ENCODE measurements around the gene GJB5. TPM values are rescaled to one million over a fixed set of nuclear protein-coding genes. Genes with fewer than 3 reads are reported as not detected.

GJB5 gene
- polyA plus RNA-seq (169 to 244 TPM (median 235 TPM) in 3 replicates), polyA minus RNA-seq (168 to 267 TPM (median 240 TPM) in 3 replicates)
- polyA plus RNA-seq (2011; ENCODE audit: low read depth) = 16.9 TPM
- polyA plus RNA-seq (2011; cell fraction: cytosol; rRNA removed) = 184 and 225 TPM in 2 replicates
- polyA plus RNA-seq (2011; cell fraction: nucleus; rRNA removed) = 188 and 240 TPM in 2 replicates
- polyA plus RNA-seq (2012; ENCODE audit: low replicate concordance) = 127 and 143 TPM in 2 replicates
- 121 TPM for polyA minus RNA-seq (2011; cell fraction: cytosol; rRNA and poly(A)+ RNA removed)
- 61.0 and 79.7 TPM in 2 replicates for polyA minus RNA-seq (2011; cell fraction: nucleus; rRNA and poly(A)+ RNA removed)

DNA sequence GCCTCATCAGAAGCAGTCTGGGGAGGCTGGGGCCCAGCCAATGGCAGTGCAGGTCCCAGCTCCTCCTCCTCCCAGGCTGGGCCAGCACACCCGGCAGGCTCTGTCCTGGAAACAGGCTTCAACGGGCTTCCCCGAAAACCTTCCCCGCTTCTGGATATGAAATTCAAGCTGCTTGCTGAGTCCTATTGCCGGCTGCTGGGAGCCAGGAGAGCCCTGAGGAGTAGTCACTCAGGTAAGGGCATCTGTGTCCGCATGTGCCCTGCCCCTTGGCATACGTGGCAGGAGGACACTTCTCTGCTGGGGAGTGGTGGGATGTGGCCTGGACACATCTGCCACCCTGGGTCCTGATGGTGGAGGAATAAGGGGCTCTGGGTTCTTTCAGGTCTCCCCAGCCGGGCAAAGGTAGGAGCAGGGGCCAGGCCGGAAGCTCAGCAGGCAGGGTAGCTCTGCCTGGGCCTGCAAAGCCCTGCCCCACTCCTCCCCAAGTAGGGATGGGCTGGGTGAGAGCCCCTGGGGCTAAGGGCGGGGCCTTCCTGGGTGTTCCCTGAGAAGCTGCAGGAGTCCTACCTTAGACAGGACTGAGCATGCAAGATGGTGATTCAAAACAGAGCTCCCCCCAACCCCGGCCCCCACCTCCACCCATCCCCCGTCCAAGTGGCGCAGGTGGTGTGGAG is at the start of gene GJB5:
Gene GJB5 (plus strand): TSS at position 84 of the 674 bp plus-strand sequence. CDS start 2,284 bp downstream, outside the sequence.
- Histone ChIP-seq H3K4me1 (ENCODE audit: control insufficient read depth, extremely low read depth, insufficient read depth, low read length) (peaks cover 61% of the 10 kb centered on the region), H3K4me2 (ENCODE audit: control insufficient read depth, extremely low read depth, insufficient read depth, low read depth, low read length) (peak within 1 kb of the TSS; percentile 97), H3K9me1 (ENCODE audit: control insufficient read depth, extremely low read depth, insufficient read depth, low read length) (no peaks in the 10 kb centered on the region), H3K79me2 (ENCODE audit: control insufficient read depth, insufficient read depth, low read length) (peaks cover 42% of the 10 kb centered on the region), H3K27me3 (ENCODE audit: control insufficient read depth, extremely low read depth, insufficient read depth, low read length) (no peaks in the 10 kb centered on the region), H2AFZ (ENCODE audit: control insufficient read depth, low read length) (peak within 1 kb of the TSS; percentile 73), H3K36me3 (ENCODE audit: control insufficient read depth in 2 of 2, extremely low read depth in 1 of 2, insufficient read depth in 2 of 2, low read length in 2 of 2) (peaks cover 16 to 28% of the 10 kb centered on the region in 2 experiments), H3K9me3 (ENCODE audit: control insufficient read depth, low read depth, low read length) (peaks cover 5% of the 10 kb centered on the region), H3K9ac (ENCODE audit: control insufficient read depth, extremely low read depth, insufficient read depth, low read length) (peak within 1 kb of the TSS; percentile 96), H3K4me3 (ENCODE audit: control insufficient read depth in 2 of 3, extremely low read depth in 1 of 3, insufficient read depth in 2 of 3, low read depth in 1 of 3, low read length in 3 of 3) (peak within 1 kb of the TSS; percentile 49 to 94 (median 82)), H4K20me1 (ENCODE audit: control insufficient read depth, extremely low read depth, insufficient read depth, low read length) (no peaks in the 10 kb centered on the region), H3K27ac (ENCODE audit: control insufficient read depth, insufficient read depth, low read length) (peak within 1 kb of the TSS; percentile 98)
- DNase-seq (ENCODE audit: low read depth, low spot score) (peak; percentile 98), FAIRE-seq (peak; percentile 98)
- no peak for TF ChIP-seq EZH2 (IDR thresholded peaks at IDR 0.05; ENCODE audit: low read length)
- TF ChIP-seq, protein P1, sequence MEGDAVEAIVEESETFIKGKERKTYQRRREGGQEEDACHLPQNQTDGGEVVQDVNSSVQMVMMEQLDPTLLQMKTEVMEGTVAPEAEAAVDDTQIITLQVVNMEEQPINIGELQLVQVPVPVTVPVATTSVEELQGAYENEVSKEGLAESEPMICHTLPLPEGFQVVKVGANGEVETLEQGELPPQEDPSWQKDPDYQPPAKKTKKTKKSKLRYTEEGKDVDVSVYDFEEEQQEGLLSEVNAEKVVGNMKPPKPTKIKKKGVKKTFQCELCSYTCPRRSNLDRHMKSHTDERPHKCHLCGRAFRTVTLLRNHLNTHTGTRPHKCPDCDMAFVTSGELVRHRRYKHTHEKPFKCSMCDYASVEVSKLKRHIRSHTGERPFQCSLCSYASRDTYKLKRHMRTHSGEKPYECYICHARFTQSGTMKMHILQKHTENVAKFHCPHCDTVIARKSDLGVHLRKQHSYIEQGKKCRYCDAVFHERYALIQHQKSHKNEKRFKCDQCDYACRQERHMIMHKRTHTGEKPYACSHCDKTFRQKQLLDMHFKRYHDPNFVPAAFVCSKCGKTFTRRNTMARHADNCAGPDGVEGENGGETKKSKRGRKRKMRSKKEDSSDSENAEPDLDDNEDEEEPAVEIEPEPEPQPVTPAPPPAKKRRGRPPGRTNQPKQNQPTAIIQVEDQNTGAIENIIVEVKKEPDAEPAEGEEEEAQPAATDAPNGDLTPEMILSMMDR (optimal IDR thresholded peaks at IDR 0.05 in 1 of 3, IDR thresholded peaks at IDR 0.05 in 1 of 3, conservative IDR thresholded peaks at IDR 0.05 in 1 of 3; ENCODE audit: extremely low read depth in 1 of 3, insufficient read depth in 2 of 3, low read length in 3 of 3) = no peak
- dilution Hi-C loops (cut with MboI; ENCODE audit: extremely low pct_ligation_motif_present, low sequenced_read_pairs) = no loop called here

DNA sequence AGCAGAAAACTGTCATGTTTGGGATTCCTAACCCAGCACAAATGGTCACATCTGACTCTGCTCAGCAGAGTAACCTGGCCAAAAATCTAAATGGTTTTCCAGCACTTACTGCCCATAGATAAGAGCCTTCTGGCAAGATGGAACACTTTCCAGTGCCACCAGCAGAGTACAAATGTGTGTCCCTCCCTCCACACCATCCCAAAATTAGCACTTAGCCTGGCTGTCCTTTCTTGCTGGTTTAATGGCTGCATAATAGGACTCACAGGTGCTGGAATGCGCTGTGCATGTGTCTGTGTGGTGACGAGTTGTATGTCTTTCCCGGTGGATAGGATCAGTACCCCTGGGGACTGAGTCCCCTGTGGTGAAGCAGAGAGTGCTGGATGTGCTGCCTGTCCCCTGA is 49.8 kb upstream of the GJB5 start:
- FAIRE-seq (no peak), DNase-seq (ENCODE audit: low read depth, low spot score) (no peak)
- H3K9me3 ChIP-seq (ENCODE audit: control insufficient read depth, low read depth, low read length) = no peaks in the 10 kb centered on the region
- no peak overlapping the region for H3K4me2 ChIP-seq (ENCODE audit: control insufficient read depth, extremely low read depth, insufficient read depth, low read depth, low read length)
- no peaks in the 10 kb centered on the region for H3K9me1 ChIP-seq (ENCODE audit: control insufficient read depth, extremely low read depth, insufficient read depth, low read length)
- no peak overlapping the region for H3K9ac ChIP-seq (ENCODE audit: control insufficient read depth, extremely low read depth, insufficient read depth, low read length)
- no peak overlapping the region for H2AFZ ChIP-seq (ENCODE audit: control insufficient read depth, low read length)
- TF ChIP-seq EZH2 (IDR thresholded peaks at IDR 0.05; ENCODE audit: low read length) = no peak
- TF ChIP-seq, protein P1 (optimal IDR thresholded peaks at IDR 0.05 in 1 of 3, IDR thresholded peaks at IDR 0.05 in 1 of 3, conservative IDR thresholded peaks at IDR 0.05 in 1 of 3; ENCODE audit: extremely low read depth in 1 of 3, insufficient read depth in 2 of 3, low read length in 3 of 3) = no peak
- no peak overlapping the region for H3K27ac ChIP-seq (ENCODE audit: control insufficient read depth, insufficient read depth, low read length)
- no peak overlapping the region for H3K4me3 ChIP-seq (ENCODE audit: control insufficient read depth in 2 of 3, extremely low read depth in 1 of 3, insufficient read depth in 2 of 3, low read depth in 1 of 3, low read length in 3 of 3)
- H3K36me3 ChIP-seq (ENCODE audit: control insufficient read depth in 2 of 2, extremely low read depth in 1 of 2, insufficient read depth in 2 of 2, low read length in 2 of 2) = no peaks in the 10 kb centered on the region
- H3K4me1 ChIP-seq (ENCODE audit: control insufficient read depth, extremely low read depth, insufficient read depth, low read length) = no peaks in the 10 kb centered on the region
- no peaks in the 10 kb centered on the region for H4K20me1 ChIP-seq (ENCODE audit: control insufficient read depth, extremely low read depth, insufficient read depth, low read length)
- H3K27me3 ChIP-seq (ENCODE audit: control insufficient read depth, extremely low read depth, insufficient read depth, low read length) = no peaks in the 10 kb centered on the region
- dilution Hi-C loops (cut with MboI; ENCODE audit: extremely low pct_ligation_motif_present, low sequenced_read_pairs) = no loop called here
- no peaks in the 10 kb centered on the region for H3K79me2 ChIP-seq (ENCODE audit: control insufficient read depth, insufficient read depth, low read length)

Data from keratinocyte (primary cell).